K562 (cell line): Measurements from ENCODE around the gene RPTOR. TPM values are rescaled to one million over a fixed set of nuclear protein-coding genes. Genes with fewer than 3 reads are reported as not detected.

Experiments
- CBX8 ChIP-seq: fragments of 200-600 bp; sonication (generic); IDR thresholded peaks from 2 replicates; pipeline ENCODE4 v1.6.1; 2012; ENCODE audit warnings: borderline replicate concordance, mixed run types, low read depth, mild to moderate bottlenecking, moderate library complexity, mixed read lengths, low read length, control low read depth, inconsistent platforms; ENCODE audit not compliant: poor library complexity, severe bottlenecking; ENCODE audit errors: extremely low read depth
- CTBP1 ChIP-seq: fragments of 450-650 bp; IDR thresholded peaks from 2 replicates; pipeline ENCODE4 v1.6.1; 2016; ENCODE audit warnings: borderline replicate concordance
- FOXA1 ChIP-seq: fragments of 450-650 bp; IDR thresholded peaks from 2 replicates; pipeline ENCODE4 v1.6.1; 2016; ENCODE audit warnings: mild to moderate bottlenecking, borderline replicate concordance
- FOXA3 ChIP-seq, 2 experiments: fragments of 450-650 bp in 1 of 2; sonication (generic) in 1 of 2; formaldehyde crosslinking; IDR thresholded peaks in 1 of 2; conservative IDR thresholded peaks in 1 of 2; 2 replicates each; pipeline versions ENCODE4 v1.4.0 to v1.8.0; 2020 to 2022; ENCODE audit warnings: mild to moderate bottlenecking in 2 of 2, missing genetic modification reagents in 1 of 2
- HCFC1 ChIP-seq: IDR thresholded peaks from 2 replicates; pipeline ENCODE4 v1.6.1; 2012; ENCODE audit warnings: low read depth, low read length, improper control_type of control experiment
- HINFP ChIP-seq: fragments of 450-650 bp; conservative IDR thresholded peaks from 2 replicates; pipeline ENCODE4 v1.6.1; 2016; ENCODE audit warnings: missing genetic modification characterization, low read depth, mild to moderate bottlenecking, control low read depth, missing compliant biosample characterization
- MNT ChIP-seq, 2 experiments: fragments of 450-650 bp; conservative IDR thresholded peaks; 2 replicates each; pipeline ENCODE4 v1.6.1; 2017; ENCODE audit warnings: mild to moderate bottlenecking in 2 of 2, moderate library complexity in 2 of 2
- PHF20 ChIP-seq: fragments of 450-650 bp; IDR thresholded peaks from 2 replicates; pipeline ENCODE4 v1.6.1; 2018; ENCODE audit not compliant: partially characterized antibody
- RBM25 ChIP-seq: fragments of 200-400 bp; formaldehyde crosslinking; IDR thresholded peaks from 2 replicates; pipeline ENCODE4 v1.6.1; 2018; ENCODE audit warnings: low read length, low read depth, moderate library complexity; ENCODE audit not compliant: severe bottlenecking
- TAF9B ChIP-seq: fragments of 450-650 bp; IDR thresholded peaks from 2 replicates; pipeline ENCODE4 v1.6.1; 2018; ENCODE audit warnings: mild to moderate bottlenecking; ENCODE audit not compliant: partially characterized antibody
- TEAD4 ChIP-seq, 2 experiments: sonication (generic) in 1 of 2; formaldehyde crosslinking in 1 of 2; IDR thresholded peaks; 2 replicates each; pipeline versions ENCODE4 v1.6.1 to v1.8.0; 2012 to 2022; ENCODE audit warnings: borderline replicate concordance in 1 of 2, inconsistent platforms in 1 of 2, low read length in 1 of 2, mild to moderate bottlenecking in 1 of 2, missing genetic modification reagents in 1 of 2
- U2AF2 ChIP-seq: fragments of 200-400 bp; formaldehyde crosslinking; optimal IDR thresholded peaks from 2 replicates; pipeline ENCODE3; 2017; ENCODE audit warnings: low read depth, mild to moderate bottlenecking, low read length
- UBTF ChIP-seq, 2 experiments: IDR thresholded peaks; 2 replicates each; pipeline ENCODE4 v1.6.1; 2012; ENCODE audit warnings: improper control_type of control experiment in 2 of 2, low read depth in 2 of 2, low read length in 2 of 2, borderline replicate concordance in 1 of 2
- YY1 ChIP-seq, 3 experiments: IDR thresholded peaks; 2 replicates each; pipeline ENCODE4 v1.6.1; 2011; ENCODE audit warnings: low read length in 2 of 3, mild to moderate bottlenecking in 2 of 3, moderate library complexity in 2 of 3, borderline replicate concordance in 1 of 3, control low read depth in 1 of 3, low read depth in 1 of 3; ENCODE audit not compliant: insufficient read depth in 3 of 3, insufficient replicate concordance in 2 of 3, control insufficient read depth in 1 of 3, insufficient read length in 1 of 3; ENCODE audit errors: extremely low read depth in 1 of 3
- ZBTB9 ChIP-seq: fragments of 450-650 bp; formaldehyde crosslinking; IDR thresholded peaks from 2 replicates; pipeline ENCODE4 v1.4.0; 2020; ENCODE audit warnings: mild to moderate bottlenecking, moderate library complexity
- ZNF175 ChIP-seq: fragments of 200-800 bp; sonication (Bioruptor generic); IDR thresholded peaks from 2 replicates; pipeline ENCODE4 v1.6.1; 2016; ENCODE audit warnings: low read depth, mild to moderate bottlenecking, missing genetic modification characterization, missing compliant biosample characterization
- ZNF668 ChIP-seq: fragments of 250-450 bp; sonication (Bioruptor Pico); IDR thresholded peaks from 2 replicates; pipeline ENCODE4 v1.8.0; 2022; ENCODE audit warnings: mild to moderate bottlenecking, inconsistent platforms
- polyA plus RNA-seq, 8 experiments: library from polyadenylated mRNA; depleted of rRNA in 4 of 8; stranded (reverse) in 5 of 8; unstranded in 3 of 8; fragments of >200 nt; fragmentation: Nextera tagmentation in 2 of 8; fragmentation: Illumina TruSeq in 1 of 8; extraction: Ambion mirVana in 2 of 8; extraction: Trizol in 1 of 8; gene quantifications; 2 replicates each; pipeline versions ENCODE4 v1.2.1 to v1.2.3, GENCODE V29; 2011 to 2014; ENCODE audit warnings: inconsistent platforms in 1 of 8, missing spikeins in 1 of 8
- total RNA-seq, 7 experiments: library from RNA; depleted of rRNA in 6 of 7; stranded (reverse); fragments of >200 nt in 6 of 7; fragmentation: Illumina TruSeq in 2 of 7; extraction: Trizol in 2 of 7; gene quantifications; 2 replicates each; pipeline versions ENCODE4 v1.2.1 to v1.2.3, GENCODE V29; 2011 to 2021; ENCODE audit warnings: low replicate concordance in 1 of 7

RPTOR gene
- total and polyA plus RNA-seq, 9 of the 15 experiments (the other 6 are each of a cell fraction or from before 2014, with no cell fraction given): 0.24 to 54.1 (median 10.2) TPM

- no peak for TF ChIP-seq U2AF2
- TF ChIP-seq PHF20: no peak
- TF ChIP-seq TAF9B: no peak
- TF ChIP-seq ZNF668 (CRISPR knock-in tag): no peak
- TF ChIP-seq CBX8: no peak
- TF ChIP-seq FOXA3 (CRISPR knock-in tag; conservative IDR thresholded peaks at IDR 0.05 in 1 of 2, IDR thresholded peaks at IDR 0.05 in 1 of 2): 0 out of 4 replicates have a peak, but pooled peaks of 1 of the 2 experiments have one; percentile 27
- TF ChIP-seq ZNF175 (CRISPR knock-in tag): no peak
- TF ChIP-seq MNT (conservative IDR thresholded peaks at IDR 0.05): peak; percentile 91 to 93
- peak; percentile 76 for TF ChIP-seq CTBP1
- no peak for TF ChIP-seq UBTF (IDR thresholded peaks at IDR 0.05; ENCODE audit: borderline replicate concordance in 1 of 2, low read depth in 2 of 2, low read length in 2 of 2)
- TF ChIP-seq ZBTB9: no peak
- TF ChIP-seq TEAD4 (IDR thresholded peaks at IDR 0.05; ENCODE audit: low read length): peak; percentile 52; the same call in 1 of the 2 replicates
- no peak for TF ChIP-seq TEAD4 (CRISPR knock-in tag; IDR thresholded peaks at IDR 0.05; ENCODE audit: borderline replicate concordance)
- TF ChIP-seq RBM25: no peak
- TF ChIP-seq HCFC1: peak; percentile 62
- no peak for TF ChIP-seq HINFP (tag)
- TF ChIP-seq YY1 (IDR thresholded peaks at IDR 0.05; ENCODE audit: borderline replicate concordance in 1 of 3, control insufficient read depth in 1 of 3, extremely low read depth in 1 of 3, insufficient read depth in 3 of 3, insufficient read length in 1 of 3, insufficient replicate concordance in 2 of 3, low read depth in 1 of 3, low read length in 2 of 3): peak in 2 of 3 experiments; percentile 50 to 72
- TF ChIP-seq FOXA1: no peak
Observed at GRCh38 chr17:80575057-80575875, 30.6 kb downstream of the RPTOR start (continued).
